GM12878 (cell line): ENCODE data around the gene HAPLN2. TPM values are rescaled to one million over a fixed set of nuclear protein-coding genes. Genes with fewer than 3 reads are reported as not detected.

Experiments used
- ATAC-seq: fragments of 200-7000 bp; cut with Tn5 transposase; 3 replicates; pipeline ENCODE4 v1.9.1; 2020; ENCODE audit warnings: mild to moderate bottlenecking, moderate library complexity
- BruUV-seq: library from RNA; stranded (reverse); fragments of 400-500 nt; replicated peaks from 2 replicates; lab custom pipeline; 2021; lab: Mats Ljungman, UMichigan
- CTCF ChIA-PET: fragments of 300-600 bp; sonication (Branson Sonifier 250); formaldehyde crosslinking; extraction: SDS; loops from one replicate; lab custom pipeline; 2021; ENCODE audit warnings: inconsistent platforms; lab: Yijun Ruan, JAX
- POLR2A ChIA-PET: fragments of 350-600 bp; formaldehyde crosslinking; extraction: SDS; loops from one replicate; lab custom pipeline; 2021; ENCODE audit warnings: inconsistent platforms; lab: Charles Lee
- RAD21 ChIA-PET: fragments of 300-600 bp; sonication (Branson Sonifier 250); formaldehyde crosslinking; loops from one replicate; lab custom pipeline; 2023; ENCODE audit warnings: antibody characterized with exemption; ENCODE audit not compliant: unreplicated experiment; lab: Charles Lee
- SMC1A ChIA-PET: fragments of 300-600 bp; sonication (Branson Sonifier 250); formaldehyde crosslinking; loops from one replicate; lab custom pipeline; 2023; ENCODE audit not compliant: unreplicated experiment, uncharacterized antibody; lab: Charles Lee
- DNase-seq: peaks from one replicate; pipeline ENCODE4 v3.0.0-alpha.2; 2011; ENCODE audit warnings: low read depth, low spot score
- FAIRE-seq: peaks from 3 replicates; lab custom pipeline; 2011; peaks lifted over from hg19 to GRCh38; lab: Jason Lieb, UNC
- H2AFZ ChIP-seq: 2 replicates; pipeline ENCODE4 v1.6.0; 2011; ENCODE audit warnings: low read depth, low read length, control low read depth; ENCODE audit not compliant: control insufficient read depth
- H3K27ac ChIP-seq: 2 replicates; pipeline ENCODE4 v1.5.1; 2011; ENCODE audit warnings: control low read depth; ENCODE audit not compliant: control insufficient read depth, insufficient read depth
- H3K27me3 ChIP-seq, 2 experiments: replicated peaks in 1 of 2; 2 replicates each; pipeline versions ENCODE4 v1.6.0 to v1.6.1; 2011; ENCODE audit warnings: low read length in 1 of 2; ENCODE audit not compliant: control insufficient read depth in 2 of 2, insufficient read depth in 2 of 2
- H3K36me3 ChIP-seq, 2 experiments: 2 replicates each; pipeline ENCODE4 v1.5.1; 2011; ENCODE audit warnings: low read length in 1 of 2; ENCODE audit not compliant: control insufficient read depth in 2 of 2, insufficient read depth in 2 of 2
- H3K4me1 ChIP-seq: 2 replicates; pipeline ENCODE4 v1.6.1; 2011; ENCODE audit warnings: mild to moderate bottlenecking, low read length, moderate library complexity, mixed read lengths; ENCODE audit not compliant: control insufficient read depth, insufficient read depth
- H3K4me2 ChIP-seq: 2 replicates; pipeline ENCODE4 v1.6.0; 2011; ENCODE audit warnings: control low read depth; ENCODE audit not compliant: control insufficient read depth, insufficient read depth
- H3K4me3 ChIP-seq: fragments of 200-600 bp; sonication (generic); 2 replicates; pipeline ENCODE4 v1.5.1; 2016
- H3K79me2 ChIP-seq: 2 replicates; pipeline ENCODE4 v1.6.0; 2011; ENCODE audit warnings: low read length; ENCODE audit not compliant: control insufficient read depth, insufficient read depth
- H3K9ac ChIP-seq: 2 replicates; pipeline ENCODE4 v1.8.0; 2011; ENCODE audit warnings: low read length, control low read depth, mixed read lengths; ENCODE audit not compliant: control insufficient read depth, insufficient read depth
- H3K9me3 ChIP-seq: replicated peaks from 3 replicates; pipeline ENCODE4 v1.5.1; 2011; ENCODE audit warnings: mild to moderate bottlenecking, low read length; ENCODE audit not compliant: control insufficient read depth, insufficient read depth
- H4K20me1 ChIP-seq: 2 replicates; pipeline ENCODE4 v1.6.0; 2011; ENCODE audit not compliant: control insufficient read depth, insufficient read depth
- BCL3 ChIP-seq: IDR thresholded peaks from 2 replicates; pipeline ENCODE4 v1.6.1; 2011; ENCODE audit warnings: borderline replicate concordance, low read depth, mild to moderate bottlenecking, moderate library complexity, low read length; ENCODE audit not compliant: insufficient read depth, poor library complexity, severe bottlenecking
- ESRRA ChIP-seq: IDR thresholded peaks from 2 replicates; pipeline ENCODE4 v1.6.1; 2012; ENCODE audit warnings: mild to moderate bottlenecking, low read length, improper control_type of control experiment
- IKZF1 ChIP-seq: fragments of 450-650 bp; conservative IDR thresholded peaks from 2 replicates; pipeline ENCODE4 v1.6.1; 2017; ENCODE audit warnings: antibody characterized with exemption, mild to moderate bottlenecking
- IRF3 ChIP-seq: fragments of 450-650 bp; IDR thresholded peaks from 2 replicates; pipeline ENCODE4 v1.6.1; 2014; ENCODE audit warnings: mild to moderate bottlenecking
- MTA3 ChIP-seq: IDR thresholded peaks from 2 replicates; pipeline ENCODE4 v1.6.1; 2012; ENCODE audit warnings: low read length, inconsistent platforms, borderline replicate concordance
- PAX8 ChIP-seq: fragments of 450-650 bp; IDR thresholded peaks from 2 replicates; pipeline ENCODE4 v1.6.1; 2017; ENCODE audit warnings: mild to moderate bottlenecking, moderate library complexity
- RAD21 ChIP-seq: IDR thresholded peaks from 2 replicates; pipeline ENCODE4 v1.6.1; 2011; ENCODE audit warnings: mild to moderate bottlenecking, low read depth, low read length, moderate library complexity; ENCODE audit not compliant: insufficient read depth
- RBBP5 ChIP-seq: fragments of 200-600 bp; sonication (generic); conservative IDR thresholded peaks from 2 replicates; pipeline ENCODE4 v1.6.1; 2016
- SIN3A ChIP-seq: IDR thresholded peaks from 2 replicates; pipeline ENCODE4 v1.6.1; 2012; ENCODE audit warnings: low read depth, low read length, improper control_type of control experiment
- YY1 ChIP-seq: IDR thresholded peaks from 2 replicates; pipeline ENCODE4 v1.6.1; 2011; ENCODE audit warnings: low read depth, mild to moderate bottlenecking, low read length
- WGBS: methylation state at CpG from one replicate; pipeline ENCODE4 v1.1.6; 2016; ENCODE audit warnings: low lambda C conversion rate; ENCODE audit not compliant: insufficient replicate concordance, insufficient coverage; ENCODE audit errors: missing lambda C conversion rate; 5-methylcytosine and 5-hydroxymethylcytosine counted together
- in situ Hi-C: fragments of 300-500 bp; cut with MboI; formaldehyde crosslinking; loops from 9 replicates; pipeline ENCODE4 v1.14.3; 2018; ENCODE audit warnings: mixed read lengths
- intact Hi-C: fragments of 100-400 bp; cut with micrococcal nuclease; formaldehyde crosslinking; loops from one replicate; pipeline ENCODE4 v1.14.2; 2022; ENCODE audit not compliant: unreplicated experiment
- polyA plus RNA-seq, 11 experiments: library from polyadenylated mRNA; depleted of rRNA in 4 of 11; unstranded in 6 of 11; stranded (reverse) in 5 of 11; fragments of >200 nt; fragmentation: Nextera tagmentation in 4 of 11; fragmentation: Illumina TruSeq in 1 of 11; extraction: Ambion mirVana in 4 of 11; extraction: Trizol in 1 of 11; gene quantifications; 1 replicate in 1 of 11; 2 replicates in 10 of 11; pipeline versions ENCODE4 v1.2.1 to v1.2.3, GENCODE V29; 2011 to 2016; ENCODE audit warnings: inconsistent platforms in 2 of 11, missing spikeins in 2 of 11, low read depth in 1 of 11
- total RNA-seq, 4 experiments: library from RNA; depleted of rRNA in 3 of 4; stranded (reverse); fragments of >200 nt in 3 of 4; fragmentation: Illumina TruSeq in 1 of 4; extraction: Trizol in 1 of 4; gene quantifications; 2 replicates each; pipeline versions ENCODE4 v1.2.1 to v1.2.3, GENCODE V29; 2013 to 2021
- TF ChIP-seq, protein P1 (sequence below): IDR thresholded peaks from 2 replicates; pipeline ENCODE4 v1.6.1; 2012; ENCODE audit warnings: mild to moderate bottlenecking, low read depth, low read length

The HAPLN2 gene
- total and polyA plus RNA-seq, 10 of the 15 experiments (the other 5 are each of a cell fraction or from before 2014, with no cell fraction given), result 0.15 to 0.24 TPM; not detected in 8

GRCh38 chr1:156619582-156619955 lies 354 bp downstream of the HAPLN2 start (continued):
- TF ChIP-seq BCL3 (no peak), IKZF1 (no peak), RBBP5 (no peak), PAX8 (no peak), IRF3 (no peak), YY1 (no peak), ESRRA (no peak)
- TF ChIP-seq, all 136 proteins: peak for 0

DNA sequence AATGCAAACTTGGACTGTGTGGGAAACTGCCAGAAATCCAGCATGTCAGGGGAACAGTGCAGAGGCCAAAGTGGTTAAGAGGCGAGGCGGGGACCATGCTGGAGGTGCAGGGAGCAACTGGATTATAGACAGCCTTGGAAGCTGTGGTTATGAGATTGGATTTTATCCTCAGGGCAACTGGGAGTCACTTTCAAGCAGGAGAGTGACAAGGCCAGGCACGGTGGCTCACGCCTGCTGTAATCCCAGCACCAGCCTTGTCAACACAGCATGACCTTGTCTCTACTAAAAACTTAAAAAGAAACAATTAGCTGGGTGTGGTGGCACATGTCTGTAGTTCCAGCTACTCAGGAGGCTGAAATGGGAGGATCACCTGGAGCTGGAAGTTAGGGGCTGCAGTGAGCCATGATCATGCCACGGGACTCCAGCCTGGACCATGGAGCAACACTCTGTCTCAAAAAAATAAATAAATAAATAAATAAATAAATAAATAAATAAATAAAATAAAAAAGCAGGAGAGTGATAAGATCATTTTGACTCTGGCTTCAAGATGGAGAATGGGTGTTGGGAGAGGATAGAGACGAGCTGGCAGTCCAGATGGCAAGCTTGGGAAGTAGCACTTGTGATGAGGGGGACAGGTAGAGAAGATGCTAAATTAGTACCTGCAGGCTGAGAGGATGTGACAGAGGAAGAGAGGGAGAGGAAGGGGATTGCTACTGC lies 3.5 kb downstream of the HAPLN2 start:
- FAIRE-seq, result no peak
- in situ Hi-C loops, result no loop called here

More for the DNA sequence above, 3.5 kb downstream of the HAPLN2 start:
- Histone ChIP-seq H4K20me1 (no peaks in the 10 kb centered on the region), H3K27ac (no peak overlapping the region), H3K9ac (no peak overlapping the region), H3K36me3 (no peaks in the 10 kb centered on the region), H2AFZ (no peak overlapping the region), H3K79me2 (no peaks in the 10 kb centered on the region), H3K4me3 (no peak overlapping the region), H3K9me3 (no peaks in the 10 kb centered on the region), H3K4me1 (no peaks in the 10 kb centered on the region; the same call in 1 of the 2 replicates), H3K27me3 (peaks cover 13 to 22% of the 10 kb centered on the region in 2 experiments), H3K4me2 (no peak overlapping the region)
- ChIA-PET RAD21 (interaction anchor here (2.1 kb wide), 1 partner anchor 33 kb away, joined by 9 read pairs; no protein-coding TSS in a partner anchor), SMC1A (interaction anchor here (1.3 kb wide), 1 partner anchor 10 kb away, joined by 4 read pairs; no protein-coding TSS in a partner anchor), CTCF (interaction anchor here (0.6 to 2.2 kb wide), 7 partner anchors 10 to 267 kb away, joined by 3 to 23 read pairs (median 3); partner anchors contain the start of gene TTC24), POLR2A (no interaction called here)
- BruUV-seq, result no TSS peak
- no peak for DNase-seq
- WGBS, result 50% methylated on average over 6 of the region's 6 CpGs
- ATAC-seq, result no peak
- TF ChIP-seq RAD21 (no peak), SIN3A (no peak), MTA3 (no peak), ESRRA (no peak)
- TF ChIP-seq, protein P1, sequence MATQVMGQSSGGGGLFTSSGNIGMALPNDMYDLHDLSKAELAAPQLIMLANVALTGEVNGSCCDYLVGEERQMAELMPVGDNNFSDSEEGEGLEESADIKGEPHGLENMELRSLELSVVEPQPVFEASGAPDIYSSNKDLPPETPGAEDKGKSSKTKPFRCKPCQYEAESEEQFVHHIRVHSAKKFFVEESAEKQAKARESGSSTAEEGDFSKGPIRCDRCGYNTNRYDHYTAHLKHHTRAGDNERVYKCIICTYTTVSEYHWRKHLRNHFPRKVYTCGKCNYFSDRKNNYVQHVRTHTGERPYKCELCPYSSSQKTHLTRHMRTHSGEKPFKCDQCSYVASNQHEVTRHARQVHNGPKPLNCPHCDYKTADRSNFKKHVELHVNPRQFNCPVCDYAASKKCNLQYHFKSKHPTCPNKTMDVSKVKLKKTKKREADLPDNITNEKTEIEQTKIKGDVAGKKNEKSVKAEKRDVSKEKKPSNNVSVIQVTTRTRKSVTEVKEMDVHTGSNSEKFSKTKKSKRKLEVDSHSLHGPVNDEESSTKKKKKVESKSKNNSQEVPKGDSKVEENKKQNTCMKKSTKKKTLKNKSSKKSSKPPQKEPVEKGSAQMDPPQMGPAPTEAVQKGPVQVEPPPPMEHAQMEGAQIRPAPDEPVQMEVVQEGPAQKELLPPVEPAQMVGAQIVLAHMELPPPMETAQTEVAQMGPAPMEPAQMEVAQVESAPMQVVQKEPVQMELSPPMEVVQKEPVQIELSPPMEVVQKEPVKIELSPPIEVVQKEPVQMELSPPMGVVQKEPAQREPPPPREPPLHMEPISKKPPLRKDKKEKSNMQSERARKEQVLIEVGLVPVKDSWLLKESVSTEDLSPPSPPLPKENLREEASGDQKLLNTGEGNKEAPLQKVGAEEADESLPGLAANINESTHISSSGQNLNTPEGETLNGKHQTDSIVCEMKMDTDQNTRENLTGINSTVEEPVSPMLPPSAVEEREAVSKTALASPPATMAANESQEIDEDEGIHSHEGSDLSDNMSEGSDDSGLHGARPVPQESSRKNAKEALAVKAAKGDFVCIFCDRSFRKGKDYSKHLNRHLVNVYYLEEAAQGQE, result no peak
- intact Hi-C loops, result loop anchor here (10.0 kb wide), 1 partner anchor 102 kb away; the partner anchor contains the start of genes ISG20L2 and METTL25B
